GM12875 (cell line): ENCODE measurements around the gene TENT4B.

Experiments
- H3K4me3 ChIP-seq: one replicate; pipeline ENCODE4 v1.5.1; 2011; ENCODE audit warnings: low read depth, low read length, control low read depth
- TF ChIP-seq, protein P1 (sequence below): IDR thresholded peaks from 2 replicates; pipeline ENCODE4 v1.5.1; 2011; ENCODE audit warnings: low read depth, mild to moderate bottlenecking, control low read depth, inconsistent platforms, low read length, moderate library complexity, borderline replicate concordance; ENCODE audit not compliant: insufficient read depth

Gene TENT4B

DNA sequence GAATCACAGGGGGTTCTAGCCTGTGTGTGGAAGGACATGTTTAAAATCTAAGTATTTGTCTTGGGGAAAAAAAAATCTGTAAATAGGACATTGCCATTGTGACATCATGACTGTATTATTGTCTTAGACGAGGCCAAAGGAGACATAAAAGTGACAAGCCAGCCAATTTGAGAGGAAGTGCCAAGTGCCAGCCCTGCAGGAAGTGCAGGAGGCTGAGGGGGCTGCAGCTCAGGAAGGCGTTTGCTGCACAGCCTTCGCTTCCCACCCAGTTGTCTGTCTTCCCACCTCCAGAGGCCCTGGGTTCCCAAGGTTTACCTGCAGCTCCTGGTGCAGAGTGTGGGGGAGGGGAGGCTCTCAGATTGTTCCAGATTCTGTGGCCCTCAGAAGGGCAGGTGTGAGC lies 114.5 kb downstream of the TENT4B start:
- TF ChIP-seq, protein P1, sequence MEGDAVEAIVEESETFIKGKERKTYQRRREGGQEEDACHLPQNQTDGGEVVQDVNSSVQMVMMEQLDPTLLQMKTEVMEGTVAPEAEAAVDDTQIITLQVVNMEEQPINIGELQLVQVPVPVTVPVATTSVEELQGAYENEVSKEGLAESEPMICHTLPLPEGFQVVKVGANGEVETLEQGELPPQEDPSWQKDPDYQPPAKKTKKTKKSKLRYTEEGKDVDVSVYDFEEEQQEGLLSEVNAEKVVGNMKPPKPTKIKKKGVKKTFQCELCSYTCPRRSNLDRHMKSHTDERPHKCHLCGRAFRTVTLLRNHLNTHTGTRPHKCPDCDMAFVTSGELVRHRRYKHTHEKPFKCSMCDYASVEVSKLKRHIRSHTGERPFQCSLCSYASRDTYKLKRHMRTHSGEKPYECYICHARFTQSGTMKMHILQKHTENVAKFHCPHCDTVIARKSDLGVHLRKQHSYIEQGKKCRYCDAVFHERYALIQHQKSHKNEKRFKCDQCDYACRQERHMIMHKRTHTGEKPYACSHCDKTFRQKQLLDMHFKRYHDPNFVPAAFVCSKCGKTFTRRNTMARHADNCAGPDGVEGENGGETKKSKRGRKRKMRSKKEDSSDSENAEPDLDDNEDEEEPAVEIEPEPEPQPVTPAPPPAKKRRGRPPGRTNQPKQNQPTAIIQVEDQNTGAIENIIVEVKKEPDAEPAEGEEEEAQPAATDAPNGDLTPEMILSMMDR = no peak
- peak overlapping the region; percentile 77 for H3K4me3 ChIP-seq

DNA sequence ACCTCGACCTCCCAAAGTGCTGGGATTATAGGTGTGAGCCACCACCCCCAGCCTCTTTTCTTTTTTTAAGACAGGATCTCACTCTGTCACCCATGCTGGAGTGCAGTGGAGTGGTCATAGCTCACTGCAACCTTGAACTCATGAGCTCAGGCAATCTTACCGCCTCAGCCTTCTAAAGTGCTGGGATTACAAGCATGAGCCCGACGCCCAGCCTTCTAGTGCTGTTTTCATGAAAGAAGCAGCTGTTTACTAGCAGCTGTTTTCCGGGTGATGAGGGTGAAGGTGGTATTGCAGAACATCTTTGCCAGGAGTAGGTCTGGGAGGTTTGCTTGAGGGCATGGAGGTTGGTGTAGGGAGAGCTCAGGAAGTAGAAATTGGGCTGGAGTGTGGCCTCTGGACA lies 115.2 kb downstream of the TENT4B start:
- TF ChIP-seq, protein P1 = no peak
- no peak overlapping the region for H3K4me3 ChIP-seq

DNA sequence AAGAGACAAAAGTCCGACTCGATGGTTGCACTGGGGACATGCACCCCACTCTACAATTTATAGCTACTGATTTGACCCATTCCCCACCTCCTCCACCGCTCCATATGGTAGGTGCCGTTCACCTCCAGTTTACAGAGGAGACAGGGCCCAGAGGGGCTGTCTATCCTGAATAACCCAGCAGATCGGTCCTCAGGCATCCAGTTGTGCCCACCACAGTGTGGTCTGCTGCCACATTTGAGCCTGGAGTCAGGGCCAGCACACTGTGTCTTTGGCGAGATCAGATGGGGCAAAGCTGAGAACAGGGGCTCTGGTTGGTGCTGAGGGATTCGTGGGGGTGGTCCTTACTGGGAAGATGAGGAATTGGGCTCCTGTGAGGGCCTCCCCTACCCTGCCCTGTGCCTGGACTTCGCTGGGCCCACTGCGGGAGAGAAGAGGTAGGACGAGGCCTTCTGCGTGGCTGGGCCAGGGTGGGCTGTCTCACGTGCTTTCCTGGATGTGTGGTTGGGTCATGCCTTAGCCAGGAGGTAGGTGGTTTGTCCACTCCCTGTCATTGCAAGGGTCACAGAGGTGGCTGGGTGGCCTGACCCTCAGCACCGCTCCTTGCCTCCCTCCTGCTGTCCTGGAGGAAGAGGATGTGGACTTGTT lies 116.1 kb downstream of the TENT4B start:
- TF ChIP-seq, protein P1 = no peak
- H3K4me3 ChIP-seq = no peak overlapping the region

DNA sequence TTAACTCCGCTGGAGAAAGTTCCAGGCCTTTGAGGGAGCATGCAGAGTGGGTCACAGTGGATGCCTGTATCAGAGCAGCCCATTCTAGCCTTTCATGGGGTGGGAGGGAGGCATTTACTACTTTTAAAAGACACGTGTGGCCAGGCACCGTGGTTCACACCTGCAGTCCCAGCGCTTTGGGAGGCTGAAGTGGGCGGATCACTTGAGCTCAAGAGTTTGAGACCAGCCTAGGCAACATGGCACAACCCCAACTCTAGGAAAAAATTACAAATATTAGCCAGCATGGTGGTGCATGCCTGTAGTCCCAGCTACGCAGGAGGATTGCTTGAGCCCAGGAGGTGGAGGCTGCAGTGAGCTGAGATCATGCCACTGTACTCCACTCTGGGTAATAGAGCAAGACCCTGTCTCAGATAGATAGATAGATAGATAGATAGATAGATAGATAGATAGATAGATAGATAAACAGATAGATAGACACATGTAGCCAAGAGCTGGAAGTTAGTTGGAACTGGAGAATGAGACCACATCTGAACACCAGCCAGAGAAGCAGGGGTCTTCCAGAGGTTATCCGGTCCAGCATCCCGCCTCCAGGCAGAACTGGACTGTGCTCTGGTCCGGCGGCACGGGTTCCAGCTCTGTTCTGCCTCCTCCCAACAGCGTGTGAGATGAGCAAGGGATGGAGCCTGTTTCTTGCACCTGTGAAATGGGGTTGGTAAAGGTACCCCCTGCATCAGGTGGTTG lies 116.8 kb downstream of the TENT4B start:
- no peak overlapping the region for H3K4me3 ChIP-seq
- TF ChIP-seq, protein P1 = no peak

DNA sequence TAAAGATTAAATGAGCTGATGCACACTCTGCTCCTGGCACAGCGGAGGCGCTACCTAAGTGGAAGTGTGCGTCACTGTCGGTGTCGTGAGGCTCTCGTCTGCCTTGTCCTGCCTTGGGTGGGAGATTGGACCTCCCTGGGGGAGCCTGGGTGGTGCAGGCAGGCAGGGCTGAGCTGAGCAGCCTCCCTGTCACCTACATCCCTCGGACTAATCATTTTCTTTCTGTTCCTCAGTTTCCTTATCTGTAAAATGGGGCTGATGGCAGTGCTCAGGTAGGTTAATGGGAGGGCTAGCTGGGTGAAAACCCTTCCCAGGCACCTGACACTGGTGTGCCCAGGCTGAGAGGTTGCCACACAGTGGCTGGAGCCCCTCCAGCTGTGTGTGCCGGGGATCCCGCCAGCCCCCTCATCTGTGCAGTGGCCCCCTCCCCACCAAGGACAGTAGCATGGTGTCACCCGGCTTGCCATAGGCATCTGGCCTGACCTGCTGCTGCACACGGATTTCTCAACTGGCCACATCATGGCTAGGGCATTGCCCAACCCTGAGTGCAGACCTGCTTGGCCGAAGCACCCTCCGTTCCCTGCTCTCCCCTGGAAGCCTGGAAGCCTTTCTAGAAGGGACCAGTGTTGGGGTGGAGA lies 117.5 kb downstream of the TENT4B start:
- TF ChIP-seq, protein P1 = no peak
- no peak overlapping the region for H3K4me3 ChIP-seq

DNA sequence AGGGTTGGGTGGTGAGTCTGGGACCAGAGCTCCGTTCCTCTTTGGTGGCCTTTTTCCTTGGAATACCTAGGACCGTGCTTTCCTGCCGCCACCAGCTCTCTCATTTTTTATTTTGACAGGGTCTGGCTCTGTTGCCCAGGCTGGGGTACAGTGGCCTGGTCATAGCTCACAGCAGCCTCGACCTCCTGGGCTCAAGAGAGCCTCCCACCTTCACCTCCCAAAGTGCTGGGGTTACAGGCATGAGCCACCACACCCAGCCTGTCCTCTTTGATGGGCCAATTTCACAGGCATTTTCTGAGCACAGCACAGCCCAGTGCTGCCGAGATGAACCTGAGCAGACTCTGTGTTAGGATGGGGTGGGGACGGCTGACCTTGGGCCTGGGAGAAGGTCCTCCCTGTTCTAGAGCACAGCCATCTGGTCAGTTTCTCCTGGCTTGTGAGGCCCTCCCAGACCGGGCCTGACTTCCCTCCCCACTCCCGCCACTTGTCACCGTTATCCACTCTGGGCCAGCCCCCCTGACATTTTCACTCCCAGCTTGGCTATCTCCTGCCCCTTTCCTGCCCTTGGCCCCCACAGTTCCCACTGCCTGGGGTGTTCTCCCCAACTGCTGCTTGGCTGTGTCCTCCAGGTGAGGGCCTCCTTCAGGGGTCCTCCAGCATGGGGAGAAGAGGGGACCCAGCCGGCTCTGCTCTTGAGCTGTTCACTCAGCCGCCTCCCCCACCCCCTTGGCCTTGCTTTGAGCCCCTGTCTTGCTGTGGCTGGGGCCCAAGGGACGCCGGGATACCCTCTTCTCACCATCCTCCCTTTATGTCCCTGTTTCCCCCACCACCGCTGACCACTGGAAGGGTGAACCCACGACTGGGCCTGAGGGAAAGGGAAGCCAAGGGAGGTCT lies 118.3 kb downstream of the TENT4B start:
- H3K4me3 ChIP-seq = no peak overlapping the region
- TF ChIP-seq, protein P1 = no peak
